Measurements from ENCODE around the gene EDN1.
"Not testable (repeated sequence)": the region's sequence is repeated elsewhere in the genome, so short reads cannot be mapped to it uniquely, and the experiment has no call there.

Gene EDN1

GRCh38 chr6:12327391-12327790 lies 37.2 kb downstream of the EDN1 start:
- DNase-seq (ENCODE audit: low spot score) = no peak

GRCh38 chr6:12327988-12328387 lies 37.8 kb downstream of the EDN1 start:
- no peak for DNase-seq (ENCODE audit: low spot score)

GRCh38 chr6:12328701-12329100 lies 38.5 kb downstream of the EDN1 start:
- no peak for DNase-seq (ENCODE audit: low spot score)

GRCh38 chr6:12331474-12331873 lies 41.3 kb downstream of the EDN1 start:
- no peak for DNase-seq (ENCODE audit: low spot score)

GRCh38 chr6:12331951-12332749 lies 42.0 kb downstream of the EDN1 start:
- no peak for DNase-seq (ENCODE audit: low spot score)

- not testable (repeated sequence) for DNase-seq (ENCODE audit: low spot score)
These were observed 42.6 kb downstream of the EDN1 start for GRCh38 chr6:12332750-12333079.

GRCh38 chr6:12333128-12333527 lies 43.0 kb downstream of the EDN1 start:
- no peak for DNase-seq (ENCODE audit: low spot score)

GRCh38 chr6:12334526-12335130 lies 44.5 kb downstream of the EDN1 start:
- DNase-seq (ENCODE audit: low spot score) = no peak

- DNase-seq (ENCODE audit: low spot score) = no peak
These were observed 45.0 kb downstream of the EDN1 start for GRCh38 chr6:12335131-12335527.

GRCh38 chr6:12335717-12336116 lies 45.6 kb downstream of the EDN1 start:
- no peak for DNase-seq (ENCODE audit: low spot score)

GRCh38 chr6:12336121-12336971 lies 46.2 kb downstream of the EDN1 start:
- DNase-seq (ENCODE audit: low spot score) = no peak

GRCh38 chr6:12339022-12339421 lies 48.9 kb downstream of the EDN1 start:
- DNase-seq (ENCODE audit: low spot score) = no peak

GRCh38 chr6:12339808-12340487 lies 49.8 kb downstream of the EDN1 start:
- DNase-seq (ENCODE audit: low spot score) = no peak

- DNase-seq (ENCODE audit: low spot score) = no peak
These were observed 50.3 kb downstream of the EDN1 start for GRCh38 chr6:12340488-12340818.

- no peak for DNase-seq (ENCODE audit: low spot score)
These were observed 52.5 kb downstream of the EDN1 start for GRCh38 chr6:12342664-12343063.

- DNase-seq (ENCODE audit: low spot score) = no peak
These were observed 52.9 kb downstream of the EDN1 start for GRCh38 chr6:12343122-12343439.

- no peak for DNase-seq (ENCODE audit: low spot score)
These were observed 53.4 kb downstream of the EDN1 start for GRCh38 chr6:12343440-12344162.

GRCh38 chr6:12344296-12344695 lies 54.1 kb downstream of the EDN1 start:
- no peak for DNase-seq (ENCODE audit: low spot score)

- DNase-seq (ENCODE audit: low spot score) = no peak
These were observed 55.0 kb downstream of the EDN1 start for GRCh38 chr6:12344961-12345693.

- DNase-seq (ENCODE audit: low spot score) = no peak
These were observed 55.5 kb downstream of the EDN1 start for GRCh38 chr6:12345694-12346058.
